ENCODE measurements around the gene NSFL1C.

DNA sequence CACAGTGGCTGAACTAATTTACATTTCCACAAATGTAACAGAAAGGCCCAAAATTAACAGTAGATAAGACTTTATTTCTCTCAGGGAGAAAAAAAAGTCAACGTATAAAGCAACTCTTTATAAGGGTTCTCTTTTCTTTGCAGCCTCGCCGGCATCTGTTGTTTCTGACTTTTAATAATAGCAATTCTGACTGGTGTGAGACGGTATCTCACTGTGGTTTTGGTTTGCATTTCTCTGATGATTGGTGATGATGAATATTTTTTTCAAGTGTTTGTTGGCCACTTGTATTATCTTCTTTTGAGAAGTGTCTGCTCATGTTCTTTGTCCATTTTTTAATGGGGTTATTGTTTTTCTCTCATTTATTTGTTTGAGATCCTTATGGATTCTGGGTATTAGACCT is 46.6 kb downstream of the NSFL1C start:
- TF ChIP-seq CTCF (conservative IDR thresholded peaks at IDR 0.05) (no peak), EZH2 (IDR thresholded peaks at IDR 0.05; ENCODE audit: low read depth) (no peak)
